GM10248 (cell line): Measurements from ENCODE around the gene ROM1.
A peak's percentile ranks its signal among the peaks of the same experiment; 100 is the strongest.

Experiments used
- CTCF ChIA-PET: fragments of 300-600 bp; sonication (Branson Sonifier 250); formaldehyde crosslinking; extraction: SDS; loops from one replicate; lab custom pipeline; 2021; ENCODE audit warnings: antibody characterized with exemption; lab: Yijun Ruan, JAX
- POLR2A ChIA-PET: fragments of 350-650 bp; sonication (Branson Sonifier 250); formaldehyde crosslinking; extraction: SDS; loops from one replicate; lab custom pipeline; 2020; ENCODE audit warnings: antibody characterized with exemption; lab: Yijun Ruan, JAX
- DNase-seq: peaks from one replicate; pipeline ENCODE4 v3.0.0; 2012; ENCODE audit errors: extremely low spot score
- TF ChIP-seq, protein P1 (sequence below): IDR thresholded peaks from 2 replicates; pipeline ENCODE4 v1.5.1; 2012; ENCODE audit warnings: mild to moderate bottlenecking, low read depth; ENCODE audit errors: extremely low read depth, missing control alignments, control extremely low read depth

ROM1 gene

DNA sequence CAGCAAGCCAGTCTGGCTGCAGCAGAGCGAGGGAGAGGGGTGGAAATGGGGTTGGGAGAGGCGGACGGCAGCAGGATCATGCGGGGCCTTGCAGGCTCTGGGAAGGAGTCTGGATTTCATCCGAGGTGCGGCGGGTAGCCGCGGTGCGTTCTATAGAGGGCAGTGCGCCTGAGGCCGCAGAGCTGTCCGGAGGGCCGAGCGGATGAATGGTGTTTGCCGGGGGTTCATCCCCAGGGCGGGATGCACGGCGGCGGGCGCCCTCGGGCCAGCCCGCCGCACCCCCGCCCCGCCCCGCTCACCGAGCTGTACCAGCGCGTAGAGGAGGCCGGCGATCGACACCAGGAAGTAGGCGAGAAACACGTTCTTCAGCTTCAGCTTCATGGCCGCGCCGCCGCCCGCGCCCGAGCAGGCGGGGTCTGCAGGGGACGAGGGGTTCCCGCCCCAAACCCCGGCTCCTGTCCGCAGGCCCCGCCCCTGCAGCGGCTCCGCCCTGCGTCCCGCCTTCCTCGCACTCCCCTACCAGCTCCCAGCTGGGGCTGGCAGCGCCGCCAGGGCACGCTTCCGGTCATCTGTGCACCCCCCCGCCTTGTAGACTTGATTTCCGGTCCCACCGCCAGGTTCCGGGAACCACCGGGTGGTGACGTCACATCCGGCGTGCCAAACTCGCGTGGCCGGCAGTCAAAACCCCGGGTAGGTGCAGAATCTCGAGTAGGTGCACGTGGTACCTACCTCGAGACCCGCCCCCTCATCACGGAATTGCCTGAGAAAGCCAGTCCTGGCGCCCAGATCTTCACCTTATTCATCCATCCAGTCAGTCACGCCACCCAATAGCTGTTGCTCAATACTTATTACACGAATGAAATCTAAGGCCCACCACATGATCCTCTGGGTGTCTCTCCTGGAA, 8.8 kb downstream of the ROM1 start, which contains the start of gene B3GAT3:
Gene B3GAT3 (minus strand): TSS at position 420 of the 904 bp plus-strand sequence. CDS start 39 bp downstream, at position 381.
- ChIA-PET CTCF (interaction anchor here (0.8 to 4.9 kb wide), 18 partner anchors 8 to 197 kb away, joined by 3 to 43 read pairs (median 4); partner anchors contain the start of genes C11orf98, CSKMT, EML3 and GANAB), POLR2A (interaction anchor here (0.7 to 2.5 kb wide), 8 partner anchors 20 to 219 kb away, joined by 3 to 23 read pairs (median 4); partner anchors contain the start of genes C11orf98, CSKMT, INTS5 and MTA2)
- TF ChIP-seq, protein P1, sequence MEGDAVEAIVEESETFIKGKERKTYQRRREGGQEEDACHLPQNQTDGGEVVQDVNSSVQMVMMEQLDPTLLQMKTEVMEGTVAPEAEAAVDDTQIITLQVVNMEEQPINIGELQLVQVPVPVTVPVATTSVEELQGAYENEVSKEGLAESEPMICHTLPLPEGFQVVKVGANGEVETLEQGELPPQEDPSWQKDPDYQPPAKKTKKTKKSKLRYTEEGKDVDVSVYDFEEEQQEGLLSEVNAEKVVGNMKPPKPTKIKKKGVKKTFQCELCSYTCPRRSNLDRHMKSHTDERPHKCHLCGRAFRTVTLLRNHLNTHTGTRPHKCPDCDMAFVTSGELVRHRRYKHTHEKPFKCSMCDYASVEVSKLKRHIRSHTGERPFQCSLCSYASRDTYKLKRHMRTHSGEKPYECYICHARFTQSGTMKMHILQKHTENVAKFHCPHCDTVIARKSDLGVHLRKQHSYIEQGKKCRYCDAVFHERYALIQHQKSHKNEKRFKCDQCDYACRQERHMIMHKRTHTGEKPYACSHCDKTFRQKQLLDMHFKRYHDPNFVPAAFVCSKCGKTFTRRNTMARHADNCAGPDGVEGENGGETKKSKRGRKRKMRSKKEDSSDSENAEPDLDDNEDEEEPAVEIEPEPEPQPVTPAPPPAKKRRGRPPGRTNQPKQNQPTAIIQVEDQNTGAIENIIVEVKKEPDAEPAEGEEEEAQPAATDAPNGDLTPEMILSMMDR: no peak
- DNase-seq: peak; percentile 98

- ChIA-PET POLR2A (interaction anchor here (0.8 to 2.5 kb wide), 8 partner anchors 21 to 219 kb away, joined by 3 to 23 read pairs (median 4); partner anchors contain the start of genes C11orf98, CSKMT, INTS5 and MTA2), CTCF (interaction anchor here (0.8 to 4.9 kb wide), 15 partner anchors 10 to 198 kb away, joined by 3 to 43 read pairs (median 3); partner anchors contain the start of genes C11orf98, CSKMT, EML3 and INTS5)
- DNase-seq: no peak
- TF ChIP-seq, protein P1: no peak
Measured at GRCh38 chr11:62622476-62623089, 9.5 kb downstream of the ROM1 start.

DNA sequence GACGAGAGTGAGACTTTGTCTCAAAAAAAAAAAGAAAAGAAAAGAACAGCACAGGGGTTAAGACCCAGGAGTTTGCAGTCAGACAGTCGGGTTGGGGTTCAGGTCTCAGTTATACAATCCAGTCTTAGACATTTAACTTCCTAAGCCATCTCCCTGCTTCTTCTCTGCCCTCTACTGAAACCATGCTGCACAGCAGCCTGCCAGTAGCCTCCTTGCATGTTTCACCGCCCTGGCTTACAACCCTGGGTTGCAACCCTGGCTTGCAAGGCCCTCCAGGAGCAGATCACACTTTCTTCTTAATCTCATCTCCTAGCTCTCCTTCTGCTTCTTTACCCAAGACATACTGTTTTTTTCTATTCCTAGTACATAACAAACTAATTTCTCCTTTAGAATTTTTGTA, 14.7 kb downstream of the ROM1 start:
- ChIA-PET POLR2A (no interaction called here), CTCF (interaction anchor here (1.0 to 2.2 kb wide), 3 partner anchors 16 to 142 kb away, joined by 3 to 6 read pairs (median 4); partner anchors contain the start of gene EML3)
- TF ChIP-seq, protein P1: no peak
- DNase-seq: no peak

- ChIA-PET POLR2A (no interaction called here), CTCF (interaction anchor here (0.8 to 1.1 kb wide), 2 partner anchors 10 to 69 kb away, joined by 3 read pairs; no protein-coding TSS in a partner anchor)
- TF ChIP-seq, protein P1: no peak
- no peak for DNase-seq
Measured at GRCh38 chr11:62632492-62632891, 19.4 kb downstream of the ROM1 start.

GRCh38 chr11:62644220-62644619, 31.2 kb downstream of the ROM1 start:
- CTCF ChIA-PET: interaction anchor here (1.4 to 1.5 kb wide), 2 partner anchors 19 to 125 kb away, joined by 3 read pairs; no protein-coding TSS in a partner anchor
- no peak for DNase-seq
- POLR2A ChIA-PET: interaction anchor here (0.6 to 2.5 kb wide), 3 partner anchors 16 to 110 kb away, joined by 3 to 15 read pairs (median 3); partner anchors contain the start of genes C11orf98, CSKMT and ZBTB3
- TF ChIP-seq, protein P1: no peak

DNA sequence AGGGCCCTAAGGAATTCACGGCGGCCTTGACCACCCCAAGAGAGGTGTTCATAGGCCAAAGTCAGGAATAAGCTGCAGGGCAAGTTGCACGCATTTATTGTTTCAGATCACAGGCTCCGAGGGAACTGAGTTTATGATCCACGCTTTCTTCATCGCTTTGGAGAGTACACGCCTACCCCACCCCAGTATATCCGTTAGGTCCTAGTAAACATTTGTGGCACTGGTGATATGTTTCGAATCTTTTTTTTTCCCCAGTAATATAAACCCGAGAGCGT, 32.6 kb downstream of the ROM1 start:
- CTCF ChIA-PET: interaction anchor here (0.7 to 1.6 kb wide), 9 partner anchors 10 to 35 kb away, joined by 3 to 6 read pairs (median 4); partner anchors contain the start of gene B3GAT3

More for the DNA sequence above, 32.6 kb downstream of the ROM1 start:
- TF ChIP-seq, protein P1: no peak
- POLR2A ChIA-PET: interaction anchor here (0.6 to 2.2 kb wide), 4 partner anchors 19 to 212 kb away, joined by 3 to 27 read pairs (median 6); partner anchors contain the start of genes C11orf98, CSKMT and TUT1
- no peak for DNase-seq
